ENCODE results near the gene NMU. TPM values are rescaled to one million over a fixed set of nuclear protein-coding genes. Genes with fewer than 3 reads are reported as not detected.

Gene NMU
- total RNA-seq, 4 donors from 2014 or later: 5.8 TPM; not detected in 3

- no peak overlapping the region for H3K4me3 ChIP-seq
- no peaks in the 10 kb centered on the region for H3K27me3 ChIP-seq
- no peaks in the 10 kb centered on the region for H3K36me3 ChIP-seq
- no peaks in the 10 kb centered on the region for H3K9me3 ChIP-seq
- H3K4me1 ChIP-seq: no peaks in the 10 kb centered on the region
- intact Hi-C loops (cut with DNase I; ENCODE audit: low total_unique reads): loop anchor here (5.0 kb wide), 1 partner anchor 193 kb away; no protein-coding TSS in a partner anchor
- no peak overlapping the region for H3K27ac ChIP-seq
- no peak for DNase-seq
- TF ChIP-seq, protein P1, sequence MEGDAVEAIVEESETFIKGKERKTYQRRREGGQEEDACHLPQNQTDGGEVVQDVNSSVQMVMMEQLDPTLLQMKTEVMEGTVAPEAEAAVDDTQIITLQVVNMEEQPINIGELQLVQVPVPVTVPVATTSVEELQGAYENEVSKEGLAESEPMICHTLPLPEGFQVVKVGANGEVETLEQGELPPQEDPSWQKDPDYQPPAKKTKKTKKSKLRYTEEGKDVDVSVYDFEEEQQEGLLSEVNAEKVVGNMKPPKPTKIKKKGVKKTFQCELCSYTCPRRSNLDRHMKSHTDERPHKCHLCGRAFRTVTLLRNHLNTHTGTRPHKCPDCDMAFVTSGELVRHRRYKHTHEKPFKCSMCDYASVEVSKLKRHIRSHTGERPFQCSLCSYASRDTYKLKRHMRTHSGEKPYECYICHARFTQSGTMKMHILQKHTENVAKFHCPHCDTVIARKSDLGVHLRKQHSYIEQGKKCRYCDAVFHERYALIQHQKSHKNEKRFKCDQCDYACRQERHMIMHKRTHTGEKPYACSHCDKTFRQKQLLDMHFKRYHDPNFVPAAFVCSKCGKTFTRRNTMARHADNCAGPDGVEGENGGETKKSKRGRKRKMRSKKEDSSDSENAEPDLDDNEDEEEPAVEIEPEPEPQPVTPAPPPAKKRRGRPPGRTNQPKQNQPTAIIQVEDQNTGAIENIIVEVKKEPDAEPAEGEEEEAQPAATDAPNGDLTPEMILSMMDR (IDR thresholded peaks at IDR 0.05): no peak
- TF ChIP-seq POLR2A (IDR thresholded peaks at IDR 0.05): no peak
Measured at GRCh38 chr4:55549888-55550287, 86.2 kb downstream of the NMU start.

DNA sequence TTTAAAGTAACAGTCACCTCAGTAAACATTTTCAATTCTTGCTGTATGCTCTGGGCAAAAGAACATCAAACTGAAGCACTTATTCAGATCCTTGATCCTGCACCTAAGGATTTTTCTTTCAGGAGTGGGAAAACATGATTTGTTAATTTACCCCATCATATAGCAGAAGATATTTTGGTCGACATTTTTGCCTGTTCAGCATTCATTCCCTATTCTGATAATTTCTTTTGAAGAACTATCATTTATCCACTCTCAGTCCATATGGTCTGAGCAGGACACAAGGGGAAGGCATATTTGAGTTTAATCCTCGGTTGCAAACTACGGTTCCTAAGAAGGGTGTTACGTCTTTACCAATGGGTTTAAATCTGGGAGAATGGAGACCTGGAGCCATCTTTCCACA lies 88.2 kb downstream of the NMU start:
- H3K9me3 ChIP-seq: no peaks in the 10 kb centered on the region
- H3K27ac ChIP-seq: peak overlapping the region; percentile 98 to 99
- no peak overlapping the region for H3K4me3 ChIP-seq
- intact Hi-C loops (cut with DNase I; ENCODE audit: low total_unique reads): loop anchor here (5.0 kb wide), 1 partner anchor 191 kb away; no protein-coding TSS in a partner anchor
- no peak for DNase-seq
- H3K36me3 ChIP-seq: no peaks in the 10 kb centered on the region
- TF ChIP-seq, protein P1 (IDR thresholded peaks at IDR 0.05): no peak
- TF ChIP-seq POLR2A (IDR thresholded peaks at IDR 0.05): no peak
- no peaks in the 10 kb centered on the region for H3K27me3 ChIP-seq
- H3K4me1 ChIP-seq: no peaks in the 10 kb centered on the region

DNA sequence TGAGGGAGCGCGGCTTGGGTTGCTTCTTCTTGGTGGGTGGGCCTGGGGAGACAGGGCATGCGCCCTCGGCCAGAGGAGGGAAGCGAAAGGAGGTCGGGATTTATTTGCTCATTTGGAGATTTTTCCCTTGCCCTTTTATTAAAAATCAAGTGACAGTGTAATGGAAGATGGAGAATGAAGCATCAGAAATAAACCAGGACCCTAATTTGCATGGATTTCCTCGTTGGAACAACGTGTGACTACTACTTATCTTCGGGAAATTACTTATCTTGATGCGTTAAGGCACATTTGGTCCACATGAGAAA lies 88.7 kb downstream of the NMU start:
- H3K36me3 ChIP-seq: no peaks in the 10 kb centered on the region
- peak overlapping the region; percentile 76 to 80 for H3K4me3 ChIP-seq
- no peaks in the 10 kb centered on the region for H3K27me3 ChIP-seq
- DNase-seq: no peak
- H3K9me3 ChIP-seq: no peaks in the 10 kb centered on the region
- TF ChIP-seq, protein P1 (IDR thresholded peaks at IDR 0.05): no peak
- TF ChIP-seq POLR2A (IDR thresholded peaks at IDR 0.05): no peak
- intact Hi-C loops (cut with DNase I; ENCODE audit: low total_unique reads): loop anchor here (5.0 kb wide), 1 partner anchor 190 kb away; no protein-coding TSS in a partner anchor
- H3K4me1 ChIP-seq: no peaks in the 10 kb centered on the region
- H3K27ac ChIP-seq: peak overlapping the region; percentile 98 to 99

DNA sequence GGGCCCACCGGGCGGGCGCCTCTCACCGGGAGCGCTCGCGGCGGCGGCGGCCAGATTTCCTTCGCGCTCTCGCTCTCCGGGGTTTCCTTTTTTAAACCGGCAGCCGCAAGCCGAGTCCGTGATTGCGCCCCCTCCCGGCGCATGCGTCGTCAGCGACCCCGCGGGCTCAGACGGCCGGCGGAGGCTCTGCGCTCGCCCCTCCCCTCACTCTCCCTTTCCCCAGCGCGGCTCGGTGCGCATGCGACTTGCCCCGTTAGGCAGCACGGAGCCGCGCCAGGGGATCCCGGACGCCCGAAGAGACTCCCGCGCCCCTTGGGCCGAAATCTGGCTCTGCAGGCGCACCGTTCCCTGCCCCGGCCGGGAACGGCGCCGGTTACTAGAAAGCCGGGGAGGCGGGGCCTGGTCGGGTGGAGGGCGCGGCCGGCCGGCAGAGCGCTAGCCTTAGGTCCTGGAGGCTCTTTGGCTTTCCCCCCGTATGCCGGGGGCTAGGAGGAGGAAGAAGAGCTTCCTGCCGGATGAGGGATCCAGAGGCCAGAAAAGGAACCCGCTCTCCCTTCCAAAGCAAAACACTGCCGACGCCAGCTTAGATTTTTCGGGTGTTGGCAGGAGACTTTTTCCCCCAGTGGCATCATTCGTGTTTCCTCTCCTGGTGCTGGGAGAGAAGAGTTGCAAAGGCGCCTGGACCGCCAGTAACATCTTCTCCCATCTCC lies 89.2 kb downstream of the NMU start, which contains the start of gene CLOCK:
CLOCK (minus strand) TSS at position 154 of the 710 bp plus-strand sequence. CDS start 64,124 bp downstream, outside the sequence.
- TF ChIP-seq, protein P1 (IDR thresholded peaks at IDR 0.05): peak; percentile 48 to 71 (median 58)
- peak; percentile 40 to 72 for TF ChIP-seq POLR2A (IDR thresholded peaks at IDR 0.05)
- DNase-seq: peak; percentile 87 to 90
- H3K36me3 ChIP-seq: no peaks in the 10 kb centered on the region
- H3K27me3 ChIP-seq: no peaks in the 10 kb centered on the region
- H3K9me3 ChIP-seq: no peaks in the 10 kb centered on the region
- peak within 1 kb of the TSS; percentile 76 to 80 for H3K4me3 ChIP-seq
- H3K4me1 ChIP-seq: no peaks in the 10 kb centered on the region
- intact Hi-C loops (cut with DNase I; ENCODE audit: low total_unique reads): loop anchor here (5.0 kb wide), 1 partner anchor 190 kb away; no protein-coding TSS in a partner anchor
- peak within 1 kb of the TSS; percentile 98 to 99 for H3K27ac ChIP-seq

DNA sequence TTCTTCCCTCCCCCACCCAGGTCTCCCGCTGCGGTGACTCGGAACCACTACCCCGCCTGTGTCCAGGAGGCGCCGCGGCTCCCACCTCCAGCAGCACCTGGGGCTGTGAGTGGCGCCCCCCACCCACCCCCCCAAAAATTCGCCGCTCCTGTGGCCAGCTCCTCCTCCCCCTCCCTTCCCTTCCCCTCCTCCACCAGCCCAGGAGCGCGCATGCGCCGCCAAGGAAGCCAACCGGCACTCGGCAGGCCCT lies 89.7 kb downstream of the NMU start:
- H3K4me1 ChIP-seq: no peaks in the 10 kb centered on the region
- no peak for DNase-seq
- intact Hi-C loops (cut with DNase I; ENCODE audit: low total_unique reads): loop anchor here (5.0 kb wide), 1 partner anchor 189 kb away; no protein-coding TSS in a partner anchor

More for the DNA sequence above, 89.7 kb downstream of the NMU start:
- Histone ChIP-seq H3K27me3 (no peaks in the 10 kb centered on the region), H3K4me3 (peak overlapping the region; percentile 76 to 80), H3K36me3 (no peaks in the 10 kb centered on the region), H3K9me3 (no peaks in the 10 kb centered on the region), H3K27ac (peak overlapping the region; percentile 98 to 99)
- no peak for TF ChIP-seq POLR2A (IDR thresholded peaks at IDR 0.05)
- TF ChIP-seq, protein P1 (IDR thresholded peaks at IDR 0.05): no peak
